Peyer's patch (tissue), 4 donors: ENCODE measurements around the gene ABCA12. TPM values are rescaled to one million over a fixed set of nuclear protein-coding genes. Genes with fewer than 3 reads are reported as not detected.

Experiments
- DNase-seq, 3 donors: peaks; one replicate each; pipeline ENCODE4 v3.0.0-alpha.2; 2017 to 2019
- H3K27ac ChIP-seq, 4 donors: fragments of 200-600 bp; sonication (generic); one replicate each; pipeline ENCODE4 v1.5.1; 2016 to 2019
- H3K27me3 ChIP-seq, 2 donors: fragments of 200-600 bp; sonication (generic); one replicate each; pipeline ENCODE4 v1.5.1; 2019
- H3K36me3 ChIP-seq, 3 donors: fragments of 200-600 bp; sonication (generic); one replicate each; pipeline ENCODE4 v1.5.1; 2016 to 2019
- H3K4me1 ChIP-seq, 4 donors: fragments of 200-600 bp; sonication (generic); one replicate each; pipeline ENCODE4 v1.5.1; 2016 to 2019
- H3K4me3 ChIP-seq, 4 donors: fragments of 200-600 bp; sonication (generic); 1 replicate in 3 of 4; 2 replicates in 1 of 4; pipeline ENCODE4 v1.5.1; 2016 to 2019; ENCODE audit warnings: mild to moderate bottlenecking in 1 of 4
- H3K9me3 ChIP-seq, 4 donors: fragments of 200-600 bp; sonication (generic); one replicate each; pipeline ENCODE4 v1.5.1; 2016 to 2019; ENCODE audit warnings: mild to moderate bottlenecking in 1 of 4
- CTCF ChIP-seq, 6 experiments: fragments of 450-650 bp in 4 of 6; fragments of 200-600 bp in 2 of 6; sonication (generic) in 1 of 6; IDR thresholded peaks; one replicate each; pipeline ENCODE4 v1.5.1; 2017 to 2019; ENCODE audit warnings: antibody characterized with exemption in 6 of 6, mild to moderate bottlenecking in 3 of 6, moderate library complexity in 1 of 6
- POLR2A ChIP-seq, 2 donors: fragments of 450-650 bp; IDR thresholded peaks; one replicate each; pipeline ENCODE4 v1.5.1; 2017; ENCODE audit warnings: antibody characterized with exemption in 2 of 2, mild to moderate bottlenecking in 2 of 2, moderate library complexity in 2 of 2
- total RNA-seq, 4 donors: library from RNA; depleted of rRNA; stranded (reverse); fragments of >200 nt; gene quantifications; one replicate each; pipeline ENCODE4 v1.1.0, GENCODE V29; 2016

Gene ABCA12
- total RNA-seq, 4 donors from 2014 or later, result not detected

- TF ChIP-seq POLR2A (IDR thresholded peaks at IDR 0.05), result no peak
- no peak for TF ChIP-seq CTCF (IDR thresholded peaks at IDR 0.05)
- Histone ChIP-seq H3K27me3 (no peaks in the 10 kb centered on the region), H3K9me3 (no peaks in the 10 kb centered on the region), H3K36me3 (no peaks in the 10 kb centered on the region), H3K4me1 (no peaks in the 10 kb centered on the region), H3K27ac (no peak overlapping the region), H3K4me3 (no peak overlapping the region)
- no peak for DNase-seq
Measured at GRCh38 chr2:214904176-214904575, 234.2 kb downstream of the ABCA12 start.

DNA sequence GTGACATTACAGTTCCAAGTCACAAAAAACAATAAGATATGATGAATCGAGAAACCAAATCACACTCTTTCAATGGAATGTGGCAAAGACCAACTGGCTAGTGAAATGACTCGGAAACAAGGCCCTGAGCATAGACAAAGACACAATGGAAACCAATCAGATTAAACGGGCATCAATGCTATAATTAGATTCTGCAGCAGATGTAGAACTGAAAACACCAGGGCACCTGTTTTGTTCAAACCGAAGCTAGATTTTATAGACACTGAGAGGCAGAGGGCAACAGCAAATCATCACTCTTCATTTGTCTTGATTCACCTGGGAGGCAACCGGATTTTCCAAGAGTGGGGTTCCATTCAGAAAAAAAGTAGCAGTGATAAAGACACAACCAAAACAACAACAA is 236.1 kb downstream of the ABCA12 start:
- Histone ChIP-seq H3K4me3 (no peak overlapping the region), H3K36me3 (no peaks in the 10 kb centered on the region), H3K27ac (no peak overlapping the region), H3K4me1 (no peaks in the 10 kb centered on the region), H3K9me3 (no peaks in the 10 kb centered on the region), H3K27me3 (no peaks in the 10 kb centered on the region)
- no peak for TF ChIP-seq POLR2A (IDR thresholded peaks at IDR 0.05)
- no peak for TF ChIP-seq CTCF (IDR thresholded peaks at IDR 0.05)
- no peak for DNase-seq

- no peak for TF ChIP-seq CTCF (IDR thresholded peaks at IDR 0.05)
- no peak overlapping the region for H3K4me3 ChIP-seq
- H3K9me3 ChIP-seq, result no peaks in the 10 kb centered on the region
- no peaks in the 10 kb centered on the region for H3K4me1 ChIP-seq
- no peak for DNase-seq
- H3K27ac ChIP-seq, result no peak overlapping the region
- H3K27me3 ChIP-seq, result no peaks in the 10 kb centered on the region
- H3K36me3 ChIP-seq, result no peaks in the 10 kb centered on the region
Measured at GRCh38 chr2:214899751-214900150, 238.7 kb downstream of the ABCA12 start.

DNA sequence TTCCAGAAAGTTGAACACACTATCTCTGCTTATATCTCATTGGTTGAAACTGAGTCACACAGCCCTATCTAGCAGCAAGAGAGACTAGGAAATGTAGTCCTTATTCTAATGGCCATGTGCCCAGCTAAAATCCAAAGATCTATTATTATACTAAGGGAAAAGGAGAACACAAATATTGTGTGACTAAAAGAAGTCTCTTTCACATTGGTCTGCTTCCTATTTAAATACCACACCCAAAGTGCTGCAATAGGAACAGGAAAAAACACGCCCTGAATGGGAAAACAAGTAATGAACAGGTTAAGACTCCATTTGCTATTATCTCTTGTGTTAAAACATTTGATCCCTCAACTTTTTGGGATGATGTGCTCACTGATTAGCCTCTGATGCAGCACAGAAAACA is 242.2 kb downstream of the ABCA12 start:
- DNase-seq, result no peak
- Histone ChIP-seq H3K4me1 (no peaks in the 10 kb centered on the region), H3K4me3 (no peak overlapping the region), H3K36me3 (no peaks in the 10 kb centered on the region), H3K27ac (no peak overlapping the region), H3K27me3 (no peaks in the 10 kb centered on the region), H3K9me3 (no peaks in the 10 kb centered on the region)
- TF ChIP-seq POLR2A (IDR thresholded peaks at IDR 0.05) (no peak), CTCF (IDR thresholded peaks at IDR 0.05) (no peak)

GRCh38 chr2:214895469-214895868 is 243.0 kb downstream of the ABCA12 start:
- no peak overlapping the region for H3K4me3 ChIP-seq
- H3K36me3 ChIP-seq, result no peaks in the 10 kb centered on the region
- H3K27ac ChIP-seq, result no peak overlapping the region
- DNase-seq, result no peak
- TF ChIP-seq CTCF (IDR thresholded peaks at IDR 0.05) (no peak), POLR2A (IDR thresholded peaks at IDR 0.05) (no peak)
- H3K4me1 ChIP-seq, result no peaks in the 10 kb centered on the region
- no peaks in the 10 kb centered on the region for H3K27me3 ChIP-seq
- H3K9me3 ChIP-seq, result no peaks in the 10 kb centered on the region

GRCh38 chr2:214889301-214889700 is 249.1 kb downstream of the ABCA12 start:
- Histone ChIP-seq H3K27ac (no peak overlapping the region), H3K27me3 (no peaks in the 10 kb centered on the region), H3K9me3 (no peaks in the 10 kb centered on the region), H3K4me3 (no peak overlapping the region), H3K4me1 (no peaks in the 10 kb centered on the region), H3K36me3 (no peaks in the 10 kb centered on the region)
- TF ChIP-seq CTCF (IDR thresholded peaks at IDR 0.05) (no peak), POLR2A (IDR thresholded peaks at IDR 0.05) (no peak)
- no peak for DNase-seq
